Peyer's patch (tissue), 4 donors: ENCODE results near the gene PDGFD.

Source experiments
- POLR2A ChIP-seq, 2 donors: fragments of 450-650 bp; IDR thresholded peaks; one replicate each; pipeline ENCODE4 v1.5.1; 2017; ENCODE audit warnings: antibody characterized with exemption in 2 of 2, mild to moderate bottlenecking in 2 of 2, moderate library complexity in 2 of 2
- TF ChIP-seq, protein P1 (sequence below), 6 experiments: fragments of 450-650 bp in 4 of 6; fragments of 200-600 bp in 2 of 6; sonication (generic) in 1 of 6; IDR thresholded peaks; one replicate each; pipeline ENCODE4 v1.5.1; 2017 to 2019; ENCODE audit warnings: antibody characterized with exemption in 6 of 6, mild to moderate bottlenecking in 3 of 6, moderate library complexity in 1 of 6

DNA sequence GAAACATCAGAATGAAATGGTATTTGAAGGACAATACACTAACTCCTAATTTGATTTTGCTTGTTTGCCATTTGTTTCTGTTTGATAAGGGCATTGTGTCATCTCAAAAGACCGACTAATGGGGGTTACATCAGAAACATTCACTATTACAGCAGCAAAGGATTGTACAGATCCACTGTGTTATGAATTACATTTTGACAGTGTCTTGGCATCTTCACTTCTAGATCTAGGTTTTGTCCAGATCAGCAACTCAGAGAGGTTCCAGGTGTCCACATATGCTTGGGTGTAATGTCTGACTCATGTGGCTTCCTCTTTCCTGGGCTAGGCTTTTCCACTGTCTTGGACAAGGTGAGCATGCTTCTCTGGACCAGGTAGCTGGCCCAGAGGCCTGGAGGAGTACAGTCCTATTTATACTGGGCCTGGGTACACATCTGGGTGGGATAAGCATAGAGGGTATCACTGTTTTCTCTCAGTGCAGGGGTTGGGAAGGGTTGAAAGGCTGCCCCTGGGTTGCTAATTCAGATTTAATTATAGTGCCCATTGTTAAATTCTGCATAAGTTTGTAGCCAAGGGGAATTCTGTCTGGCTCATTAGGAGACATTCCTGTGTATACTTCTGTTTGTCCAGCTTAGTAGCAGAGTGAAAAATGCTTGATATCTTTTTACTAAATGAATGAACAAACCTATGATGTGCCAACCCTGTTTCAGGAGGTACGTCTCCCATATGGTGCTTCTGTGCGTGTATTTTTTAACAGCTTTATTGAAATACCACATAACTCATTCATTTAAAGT, 103.7 kb downstream of the PDGFD start:
- TF ChIP-seq, protein P1, sequence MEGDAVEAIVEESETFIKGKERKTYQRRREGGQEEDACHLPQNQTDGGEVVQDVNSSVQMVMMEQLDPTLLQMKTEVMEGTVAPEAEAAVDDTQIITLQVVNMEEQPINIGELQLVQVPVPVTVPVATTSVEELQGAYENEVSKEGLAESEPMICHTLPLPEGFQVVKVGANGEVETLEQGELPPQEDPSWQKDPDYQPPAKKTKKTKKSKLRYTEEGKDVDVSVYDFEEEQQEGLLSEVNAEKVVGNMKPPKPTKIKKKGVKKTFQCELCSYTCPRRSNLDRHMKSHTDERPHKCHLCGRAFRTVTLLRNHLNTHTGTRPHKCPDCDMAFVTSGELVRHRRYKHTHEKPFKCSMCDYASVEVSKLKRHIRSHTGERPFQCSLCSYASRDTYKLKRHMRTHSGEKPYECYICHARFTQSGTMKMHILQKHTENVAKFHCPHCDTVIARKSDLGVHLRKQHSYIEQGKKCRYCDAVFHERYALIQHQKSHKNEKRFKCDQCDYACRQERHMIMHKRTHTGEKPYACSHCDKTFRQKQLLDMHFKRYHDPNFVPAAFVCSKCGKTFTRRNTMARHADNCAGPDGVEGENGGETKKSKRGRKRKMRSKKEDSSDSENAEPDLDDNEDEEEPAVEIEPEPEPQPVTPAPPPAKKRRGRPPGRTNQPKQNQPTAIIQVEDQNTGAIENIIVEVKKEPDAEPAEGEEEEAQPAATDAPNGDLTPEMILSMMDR (IDR thresholded peaks at IDR 0.05): no peak
- TF ChIP-seq POLR2A (IDR thresholded peaks at IDR 0.05): no peak
